DND-41 (cell line): Measurements from ENCODE around the gene SLC41A1.

Experiments used
- ATAC-seq: fragments of 200-7000 bp; cut with Tn5 transposase; 3 replicates; pipeline ENCODE4 v1.9.1; 2021; ENCODE audit warnings: low read depth; ENCODE audit not compliant: insufficient read depth
- DNase-seq: peaks from one replicate; pipeline ENCODE4 v3.0.0-alpha.2; 2020
- H2AFZ ChIP-seq: 2 replicates; pipeline ENCODE4 v1.6.0; 2012; ENCODE audit warnings: low read depth, low read length
- H3K27ac ChIP-seq: 2 replicates; pipeline ENCODE4 v1.5.1; 2012; ENCODE audit warnings: low read length, inconsistent platforms
- H3K27me3 ChIP-seq: fragments of 200-600 bp; sonication (generic); 2 replicates; pipeline ENCODE4 v1.6.0; 2012; ENCODE audit warnings: low read length, mild to moderate bottlenecking, inconsistent platforms; ENCODE audit not compliant: insufficient read depth, poor library complexity
- H3K36me3 ChIP-seq: 2 replicates; pipeline ENCODE4 v1.5.1; 2012; ENCODE audit warnings: low read length, inconsistent platforms; ENCODE audit not compliant: insufficient read depth
- H3K4me1 ChIP-seq: 2 replicates; pipeline ENCODE4 v1.5.1; 2012; ENCODE audit warnings: mild to moderate bottlenecking, low read length; ENCODE audit not compliant: insufficient read depth
- H3K4me2 ChIP-seq: 2 replicates; pipeline ENCODE4 v1.6.0; 2012; ENCODE audit warnings: mild to moderate bottlenecking, moderate library complexity, low read length, inconsistent platforms; ENCODE audit not compliant: insufficient read depth
- H3K4me3 ChIP-seq, 2 experiments: fragments of 200-600 bp in 1 of 2; shearing (Covaris generic) in 1 of 2; 2 replicates each; pipeline ENCODE4 v1.5.1; 2012 to 2016; ENCODE audit warnings: inconsistent platforms in 2 of 2, low read length in 2 of 2, mild to moderate bottlenecking in 2 of 2, low read depth in 1 of 2, moderate library complexity in 1 of 2
- H3K79me2 ChIP-seq: 2 replicates; pipeline ENCODE4 v1.6.0; 2012; ENCODE audit warnings: low read length, inconsistent platforms; ENCODE audit not compliant: insufficient read depth
- H3K9ac ChIP-seq: 2 replicates; pipeline ENCODE4 v1.6.0; 2012; ENCODE audit warnings: low read depth, mild to moderate bottlenecking, inconsistent platforms, low read length, moderate library complexity
- H3K9me3 ChIP-seq: 2 replicates; pipeline ENCODE4 v1.5.1; 2012; ENCODE audit warnings: low read length, moderate library complexity, mild to moderate bottlenecking, inconsistent platforms; ENCODE audit not compliant: insufficient read depth, severe bottlenecking
- H4K20me1 ChIP-seq: 2 replicates; pipeline ENCODE4 v1.6.0; 2012; ENCODE audit warnings: low read length; ENCODE audit not compliant: insufficient read depth
- CTCF ChIP-seq: IDR thresholded peaks from 2 replicates; pipeline ENCODE4 v1.5.1; 2012; ENCODE audit warnings: borderline replicate concordance, low read length, moderate library complexity, mild to moderate bottlenecking; ENCODE audit not compliant: poor library complexity, severe bottlenecking; ENCODE audit errors: extremely low read depth
- EZH2 ChIP-seq: IDR thresholded peaks from 3 replicates; pipeline ENCODE4 v1.6.1; 2012; ENCODE audit warnings: borderline replicate concordance, low read depth, mild to moderate bottlenecking, moderate library complexity, low read length, inconsistent platforms; ENCODE audit not compliant: severe bottlenecking

The SLC41A1 gene

GRCh38 chr1:205775717-205776056 is 37.3 kb downstream of the SLC41A1 start:
- no peak for DNase-seq
- Histone ChIP-seq H3K27ac (peak overlapping the region; percentile 81; the same call in 1 of the 2 replicates), H3K9ac (peak overlapping the region; percentile 78), H2AFZ (peak overlapping the region; percentile 95), H3K27me3 (no peaks in the 10 kb centered on the region), H3K79me2 (peaks cover 2% of the 10 kb centered on the region), H3K4me1 (peaks cover 20% of the 10 kb centered on the region), H3K36me3 (no peaks in the 10 kb centered on the region; the same call in 1 of the 2 replicates), H4K20me1 (no peaks in the 10 kb centered on the region), H3K9me3 (no peaks in the 10 kb centered on the region), H3K4me2 (peak overlapping the region; percentile 94), H3K4me3 (peak overlapping the region; percentile 51 to 75; a peak in 2 of 4 replicates)
- no peak for ATAC-seq
- no peak for TF ChIP-seq CTCF
- TF ChIP-seq EZH2: no peak

- H3K4me3 ChIP-seq: peak within 1 kb of the TSS; percentile 51 to 75; a peak in 3 of 4 replicates
- DNase-seq (peak; percentile 87), ATAC-seq (peak; percentile 99)
- no peaks in the 10 kb centered on the region for H3K27me3 ChIP-seq
- peaks cover 2% of the 10 kb centered on the region for H3K79me2 ChIP-seq
- no peaks in the 10 kb centered on the region for H3K9me3 ChIP-seq
- peaks cover 20% of the 10 kb centered on the region for H3K4me1 ChIP-seq
- no peak for TF ChIP-seq EZH2
- TF ChIP-seq CTCF: peak; percentile 2
- peak within 1 kb of the TSS; percentile 78 for H3K9ac ChIP-seq
- peak within 1 kb of the TSS; percentile 95 for H2AFZ ChIP-seq
- H3K27ac ChIP-seq: peak within 1 kb of the TSS; percentile 81
- H3K4me2 ChIP-seq: peak within 1 kb of the TSS; percentile 94
- peaks cover 5% of the 10 kb centered on the region; the same call in 1 of the 2 replicates for H3K36me3 ChIP-seq
- H4K20me1 ChIP-seq: no peaks in the 10 kb centered on the region
These were observed 37.8 kb downstream of the SLC41A1 start, which contains the start of gene RAB29 for GRCh38 chr1:205775015-205775716. TSS of gene RAB29 (minus strand) at chr1:205775482. CDS start at chr1:205774956, 526 bp downstream.

- peak; percentile 21 for DNase-seq
- H2AFZ ChIP-seq: peak overlapping the region; percentile 95
- no peaks in the 10 kb centered on the region for H3K27me3 ChIP-seq
- H3K9me3 ChIP-seq: no peaks in the 10 kb centered on the region
- H3K36me3 ChIP-seq: peaks cover 9% of the 10 kb centered on the region; the same call in 1 of the 2 replicates
- peak overlapping the region; percentile 78 for H3K9ac ChIP-seq
- H3K4me2 ChIP-seq: peak overlapping the region; percentile 94
- peaks cover 20% of the 10 kb centered on the region for H3K4me1 ChIP-seq
- ATAC-seq: peak; percentile 7; the same call in 2 of the 3 replicates
- peak overlapping the region; percentile 81 for H3K27ac ChIP-seq
- peaks cover 2% of the 10 kb centered on the region for H3K79me2 ChIP-seq
- peak overlapping the region; percentile 51 to 75; a peak in 3 of 4 replicates for H3K4me3 ChIP-seq
- no peaks in the 10 kb centered on the region for H4K20me1 ChIP-seq
- TF ChIP-seq EZH2 (no peak), CTCF (no peak)
These were observed 38.6 kb downstream of the SLC41A1 start for GRCh38 chr1:205774198-205775014.
